Mucosa of descending colon (tissue), 3 donors: ENCODE data around the gene AOPEP. TPM values are rescaled to one million over a fixed set of nuclear protein-coding genes. Genes with fewer than 3 reads are reported as not detected.

ENCODE experiments used
- ATAC-seq: fragments of 200-7000 bp; cut with Tn5 transposase; one replicate; pipeline ENCODE4 v1.9.1; 2020; ENCODE audit warnings: mild to moderate bottlenecking, moderate library complexity
- DNase-seq, 3 donors: peaks; one replicate each; pipeline ENCODE4 v3.0.0-alpha.2; 2020
- H3K36me3 ChIP-seq: fragments of 200-600 bp; one replicate; pipeline ENCODE4 v1.8.0; 2021; ENCODE audit warnings: low read depth, mild to moderate bottlenecking
- H3K4me1 ChIP-seq: fragments of 200-600 bp; one replicate; pipeline ENCODE4 v1.8.0; 2021; ENCODE audit warnings: low read depth, mild to moderate bottlenecking
- H3K4me3 ChIP-seq: fragments of 200-600 bp; one replicate; pipeline ENCODE4 v1.8.0; 2021; ENCODE audit warnings: mild to moderate bottlenecking
- H3K9me3 ChIP-seq: fragments of 200-600 bp; one replicate; pipeline ENCODE4 v1.8.0; 2021; ENCODE audit warnings: mild to moderate bottlenecking
- CTCF ChIP-seq: fragments of 200-600 bp; IDR thresholded peaks from one replicate; pipeline ENCODE4 v1.8.0; 2022; ENCODE audit warnings: antibody characterized with exemption, mild to moderate bottlenecking
- intact Hi-C, 2 donors: fragments of 100-400 bp; cut with DNase I in 1 of 2; cut with micrococcal nuclease in 1 of 2; formaldehyde crosslinking; loops; one replicate each; pipeline versions ENCODE4 v1.11.0 to v1.11.1; 2022; cut with DNase I, micrococcal nuclease
- total RNA-seq, 3 donors: library from RNA; stranded (reverse); fragmentation: NEBNext Ultra II Directional in 2 of 3; extraction: Animal tissue kit (Norgen Biotek cat#: 25700) in 2 of 3; gene quantifications; one replicate each; pipeline versions ENCODE4 v1.2.1 to v1.2.4, GENCODE V29; 2021 to 2023
- donor health status: DM: no; HTN: no; CAD: no; lungs with moderate emphysema.
- donor health status: DM: no; HTN: no; CAD: no.
- donor health status: DM: no; HTN: yes; CAD: no.

Gene AOPEP
- total RNA-seq, 3 donors from 2014 or later: 47.5 to 102 (median 57.8) TPM

DNA sequence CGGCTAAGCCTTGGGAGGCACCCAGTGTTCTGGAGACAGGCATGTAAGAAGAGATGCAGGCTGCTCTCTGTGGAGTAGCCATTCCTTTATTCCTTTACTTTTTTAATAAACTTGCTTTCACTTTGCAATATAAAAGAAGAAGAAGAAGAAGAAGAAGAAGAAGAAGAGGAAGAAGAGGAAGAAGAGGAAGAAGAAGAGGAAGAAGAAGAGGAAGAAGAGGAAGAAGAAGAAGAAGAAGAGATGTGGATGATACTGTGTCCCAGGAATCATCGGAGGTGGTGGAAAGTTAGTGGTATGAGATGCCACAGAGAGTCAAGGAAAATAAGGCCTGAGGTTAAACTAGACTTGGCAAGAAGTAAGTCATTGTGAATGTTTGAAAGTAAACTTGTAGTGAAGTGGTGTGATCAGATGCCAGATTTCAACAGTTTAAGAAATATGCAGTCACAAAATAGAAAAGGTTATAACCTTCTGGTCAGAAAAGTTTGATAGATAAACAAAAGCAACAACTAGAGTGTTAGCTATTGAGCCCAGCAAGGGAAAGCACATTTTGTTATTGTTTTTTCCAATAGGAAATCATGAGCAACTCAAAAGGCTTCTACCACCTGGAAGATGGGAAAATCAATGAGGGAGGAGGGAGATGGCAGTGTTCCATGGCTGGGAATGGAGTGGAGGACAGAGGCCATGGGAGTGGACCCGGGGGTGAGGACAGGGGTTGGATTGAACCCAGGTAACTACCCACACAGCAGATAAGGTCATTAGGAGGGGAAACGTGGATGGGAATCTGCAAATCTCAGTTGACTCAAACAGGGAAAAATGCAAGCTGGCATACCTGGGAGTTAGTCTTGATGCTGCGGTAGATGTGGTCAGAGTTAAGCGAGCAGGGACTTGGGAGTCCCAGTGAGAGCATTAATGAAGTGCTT lies 16.8 kb downstream of the AOPEP start:
- no peak for DNase-seq
- intact Hi-C loops: no loop called here

DNA sequence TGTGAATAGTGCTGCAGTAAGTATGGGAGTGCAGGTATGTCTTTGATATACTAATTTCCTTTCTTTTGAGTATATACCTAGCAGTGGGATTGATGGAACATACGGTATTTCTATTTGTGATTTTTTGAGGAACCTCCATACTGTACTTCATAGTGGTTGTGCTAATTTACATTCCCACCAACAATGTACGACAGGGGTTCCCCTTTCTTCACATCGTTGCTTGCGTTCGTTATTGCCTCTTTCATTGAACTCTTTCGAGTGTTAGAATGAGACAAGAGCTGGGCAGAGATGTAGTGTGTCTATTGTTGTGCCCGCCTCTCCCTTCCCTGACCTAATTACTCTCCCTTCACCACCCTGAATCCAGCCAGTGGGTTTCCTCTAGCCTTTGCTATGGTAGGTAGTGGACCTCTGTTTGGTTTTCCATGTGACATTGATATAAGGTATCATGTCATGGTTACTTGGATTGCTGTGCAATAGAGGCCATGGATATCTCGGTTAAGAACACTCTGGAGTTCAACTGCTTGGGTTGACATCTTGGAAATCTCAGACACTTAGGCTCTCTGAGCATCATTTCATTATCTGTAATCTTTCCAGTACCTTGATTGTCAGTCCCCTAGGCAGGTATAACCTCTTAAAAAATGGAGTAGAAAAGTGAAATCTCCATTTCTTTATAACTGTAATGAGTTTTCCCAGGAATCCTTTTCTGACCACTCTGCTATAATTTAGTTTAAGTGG lies 19.5 kb downstream of the AOPEP start:
- Histone ChIP-seq H3K4me1 (no peaks in the 10 kb centered on the region), H3K4me3 (no peak overlapping the region), H3K36me3 (no peaks in the 10 kb centered on the region), H3K9me3 (peaks cover 11% of the 10 kb centered on the region)
- no peak for DNase-seq
- intact Hi-C loops: no loop called here
- no peak for TF ChIP-seq CTCF
- ATAC-seq: no peak

More for the DNA sequence above, 16.8 kb downstream of the AOPEP start:
- Histone ChIP-seq H3K36me3 (no peaks in the 10 kb centered on the region), H3K4me3 (no peak overlapping the region), H3K4me1 (no peaks in the 10 kb centered on the region), H3K9me3 (no peaks in the 10 kb centered on the region)
- no peak for ATAC-seq
- no peak for TF ChIP-seq CTCF

GRCh38 chr9:94746541-94747370 lies 20.3 kb downstream of the AOPEP start:
- ATAC-seq (no peak), DNase-seq (no peak)
- Histone ChIP-seq H3K9me3 (peaks cover 11% of the 10 kb centered on the region), H3K4me1 (no peaks in the 10 kb centered on the region), H3K36me3 (no peaks in the 10 kb centered on the region), H3K4me3 (no peak overlapping the region)
- TF ChIP-seq CTCF: no peak
- intact Hi-C loops: no loop called here

GRCh38 chr9:94754976-94755475 lies 28.5 kb downstream of the AOPEP start:
- Histone ChIP-seq H3K9me3 (peaks cover 1% of the 10 kb centered on the region), H3K4me3 (no peak overlapping the region), H3K36me3 (no peaks in the 10 kb centered on the region), H3K4me1 (no peaks in the 10 kb centered on the region)
- TF ChIP-seq CTCF: no peak
- ATAC-seq (no peak), DNase-seq (no peak)
- intact Hi-C loops: no loop called here

DNA sequence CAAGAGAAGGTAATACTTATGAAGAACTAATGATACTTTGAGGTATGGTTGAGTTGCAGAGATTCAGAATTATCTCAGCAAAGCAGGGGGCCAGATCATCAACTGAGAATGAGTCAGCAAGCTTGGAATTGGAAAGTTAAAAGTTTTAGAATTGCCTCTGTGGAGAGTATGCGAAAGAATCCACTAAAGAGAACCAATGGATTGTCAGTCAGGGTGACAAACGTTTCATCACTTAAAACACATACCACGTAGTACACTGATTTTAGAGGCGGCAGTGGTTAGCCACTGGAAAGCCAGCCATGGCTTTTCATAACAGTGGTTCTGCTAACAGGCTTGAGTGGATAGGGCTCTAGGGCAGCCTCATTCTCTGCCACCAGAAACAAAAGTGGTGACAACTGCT lies 30.7 kb downstream of the AOPEP start:
- Histone ChIP-seq H3K36me3 (no peaks in the 10 kb centered on the region), H3K4me3 (no peak overlapping the region), H3K4me1 (no peaks in the 10 kb centered on the region), H3K9me3 (no peaks in the 10 kb centered on the region)
- intact Hi-C loops: no loop called here
- ATAC-seq (no peak), DNase-seq (no peak)
- TF ChIP-seq CTCF: no peak
